EL (cell line): ENCODE measurements around the gene SLC26A3.
"Not testable (repeated sequence)": the region's sequence is repeated elsewhere in the genome, so short reads cannot be mapped to it uniquely, and the experiment has no call there.

Source experiments
- DNase-seq: peaks from one replicate; pipeline ENCODE4 v3.0.0-alpha.2; 2016

SLC26A3 gene

DNA sequence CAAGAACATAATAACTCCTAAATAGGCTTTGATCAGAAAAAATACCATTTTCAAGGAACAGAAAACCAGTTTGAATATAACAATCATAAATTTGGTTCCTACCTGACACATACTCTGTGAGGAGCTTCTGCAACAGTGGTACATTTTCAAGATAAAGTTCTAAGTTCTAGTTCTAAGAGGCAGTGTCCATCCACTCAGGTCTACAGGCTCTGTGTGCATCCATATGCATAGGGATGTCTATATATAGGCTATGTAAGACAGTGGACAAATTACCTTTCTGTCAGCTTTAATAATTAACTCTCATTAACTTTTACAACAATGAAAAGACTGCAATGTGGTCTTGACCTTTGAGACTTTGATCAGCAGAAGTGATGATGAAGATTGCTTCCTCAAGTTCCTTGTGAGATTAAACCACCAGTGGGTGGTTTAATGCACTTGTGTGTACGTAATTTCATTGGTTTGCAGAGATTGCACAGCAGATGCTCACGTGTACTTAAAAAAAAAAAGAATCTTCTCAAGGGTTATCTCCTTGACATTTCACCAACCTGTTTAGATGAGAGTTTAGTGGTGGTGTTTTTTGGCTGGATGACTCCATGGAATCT is at the start of gene SLC26A3:
Gene SLC26A3 (minus strand): TSS at position 215 of the 602 bp plus-strand sequence. CDS start 8,714 bp downstream, outside the sequence.
- DNase-seq, result no peak

DNA sequence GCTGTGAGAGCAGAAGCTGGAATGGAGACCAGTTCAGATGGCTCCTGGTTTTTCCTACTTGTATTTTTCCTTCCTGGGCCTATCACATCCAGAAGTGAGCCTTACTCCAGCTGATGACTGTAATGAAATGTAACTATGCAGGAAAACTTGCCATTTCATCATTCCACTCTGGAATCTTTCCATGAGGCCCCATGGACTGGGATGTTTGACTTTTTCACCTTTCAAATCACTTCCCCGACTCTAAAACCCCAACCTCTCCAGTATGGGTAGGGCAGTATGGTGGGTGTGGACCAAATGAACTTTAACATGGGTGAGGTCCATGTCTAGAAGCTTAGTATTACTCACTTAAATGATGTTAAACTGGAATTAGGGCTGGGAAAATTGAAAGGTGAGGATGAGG is 47.6 kb upstream of the SLC26A3 start:
- DNase-seq, result no peak

- no peak for DNase-seq
Measured at GRCh38 chr7:107850216-107850615, 47.2 kb upstream of the SLC26A3 start.

- not testable (repeated sequence) for DNase-seq
Measured at GRCh38 chr7:107848211-107848610, 45.2 kb upstream of the SLC26A3 start.

DNA sequence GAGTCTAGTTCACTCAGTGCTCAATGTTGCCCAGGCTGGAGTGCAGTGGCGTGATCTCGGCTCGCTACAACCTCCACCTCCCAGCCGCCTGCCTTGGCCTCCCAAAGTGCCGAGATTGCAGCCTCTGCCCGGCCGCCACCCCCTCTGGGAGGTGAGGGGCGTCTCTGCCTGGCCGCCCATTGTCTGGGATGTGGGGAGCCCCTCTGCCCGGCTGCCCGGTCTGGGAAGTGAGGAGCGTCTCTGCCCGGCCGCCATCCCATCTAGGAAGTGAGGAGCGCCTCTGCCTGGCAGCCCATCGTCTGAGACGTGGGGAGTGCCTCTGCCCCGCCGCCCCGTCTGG is 44.8 kb upstream of the SLC26A3 start:
- not testable (repeated sequence) for DNase-seq

- DNase-seq, result no peak
Measured at GRCh38 chr7:107847168-107847835, 44.3 kb upstream of the SLC26A3 start.

GRCh38 chr7:107846324-107846723 is 43.3 kb upstream of the SLC26A3 start:
- no peak for DNase-seq

DNA sequence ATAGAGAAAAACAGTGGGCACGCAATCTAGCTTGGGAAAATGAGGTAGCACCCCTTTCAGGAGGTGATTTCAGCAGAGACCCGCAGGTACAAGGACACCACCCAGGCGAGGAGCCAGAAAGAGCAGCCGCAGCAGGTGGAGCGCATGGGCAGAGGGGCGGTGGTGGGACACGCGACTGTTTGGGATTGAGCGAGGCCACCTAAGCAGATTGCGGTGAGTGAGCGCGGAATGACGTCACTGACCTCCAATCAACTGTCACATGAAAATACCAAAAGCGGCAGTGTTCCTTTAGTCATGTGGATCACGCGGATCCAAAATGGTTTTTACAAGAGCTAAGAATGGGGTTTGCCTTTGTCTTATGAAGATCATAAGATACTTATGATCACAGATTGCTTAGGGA is 40.2 kb upstream of the SLC26A3 start:
- no peak for DNase-seq

DNA sequence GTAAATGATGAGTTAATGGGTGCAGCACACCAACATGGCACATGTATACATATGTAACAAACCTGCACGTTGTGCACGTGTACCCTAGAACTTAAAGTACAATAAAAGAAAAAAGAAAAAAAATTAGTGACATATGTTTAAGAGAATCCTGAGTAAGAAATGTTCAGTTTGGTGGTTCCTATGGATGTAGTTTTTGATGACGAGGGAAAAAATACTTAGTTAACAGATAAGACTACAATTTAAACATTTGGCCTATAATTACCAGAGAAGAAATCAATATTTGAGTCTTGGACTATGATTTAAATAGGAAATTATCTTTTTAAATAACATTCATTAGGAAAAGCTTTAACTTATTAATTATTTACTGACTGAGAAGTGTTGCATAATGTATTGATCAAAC is 39.2 kb upstream of the SLC26A3 start:
- DNase-seq, result no peak

- DNase-seq, result no peak
Measured at GRCh38 chr7:107838816-107839565, 36.0 kb upstream of the SLC26A3 start.

DNA sequence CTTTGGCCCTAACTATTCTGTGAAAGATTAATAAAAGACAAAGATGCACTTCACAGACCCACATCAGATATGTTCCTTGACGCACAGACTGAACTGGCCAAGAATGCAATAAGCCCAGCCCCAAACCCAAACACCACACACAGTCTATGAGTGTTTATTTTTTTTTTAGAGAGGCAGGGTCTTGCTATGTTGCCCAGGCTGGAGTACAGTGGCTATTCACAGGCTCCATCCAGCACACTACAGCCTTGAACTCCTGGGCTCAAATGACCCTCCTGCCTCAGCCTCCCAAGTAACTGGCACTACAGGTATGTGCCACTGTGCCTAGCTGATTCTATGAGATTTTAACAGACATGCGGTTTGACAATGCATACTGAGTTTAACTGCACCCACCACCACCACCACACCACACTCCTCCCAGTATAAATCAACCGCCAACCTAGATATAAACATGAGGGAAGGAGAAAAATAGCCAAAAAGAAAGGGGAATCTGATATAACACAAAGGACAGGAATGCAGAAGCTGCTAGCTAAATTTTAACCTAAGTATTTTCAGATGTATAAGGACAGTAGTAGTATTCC is 35.1 kb upstream of the SLC26A3 start:
- no peak for DNase-seq

GRCh38 chr7:107837145-107837512 is 34.1 kb upstream of the SLC26A3 start:
- no peak for DNase-seq

- no peak for DNase-seq
Measured at GRCh38 chr7:107836237-107837144, 33.5 kb upstream of the SLC26A3 start.

- no peak for DNase-seq
Measured at GRCh38 chr7:107834401-107834800, 31.4 kb upstream of the SLC26A3 start.

DNA sequence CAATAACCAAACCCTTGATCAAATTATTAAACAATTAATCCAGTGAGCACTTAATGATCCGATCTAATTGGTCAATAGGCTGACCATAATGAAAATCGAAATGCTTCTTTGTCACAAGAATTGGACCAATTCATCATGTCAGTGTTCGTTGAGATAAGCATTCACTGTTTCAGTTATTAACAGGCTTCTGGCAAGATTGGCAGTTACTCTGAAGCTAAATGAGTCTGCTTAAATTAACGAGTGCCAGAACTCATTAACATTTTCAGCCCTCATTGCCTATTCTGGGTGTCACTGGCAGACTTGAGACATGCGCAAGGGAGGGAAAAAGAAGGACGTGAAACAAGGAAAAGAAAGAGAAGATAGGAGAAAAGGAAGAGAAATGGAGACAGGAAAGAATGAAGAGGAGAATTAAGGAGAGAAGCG is 30.7 kb upstream of the SLC26A3 start:
- no peak for DNase-seq

DNA sequence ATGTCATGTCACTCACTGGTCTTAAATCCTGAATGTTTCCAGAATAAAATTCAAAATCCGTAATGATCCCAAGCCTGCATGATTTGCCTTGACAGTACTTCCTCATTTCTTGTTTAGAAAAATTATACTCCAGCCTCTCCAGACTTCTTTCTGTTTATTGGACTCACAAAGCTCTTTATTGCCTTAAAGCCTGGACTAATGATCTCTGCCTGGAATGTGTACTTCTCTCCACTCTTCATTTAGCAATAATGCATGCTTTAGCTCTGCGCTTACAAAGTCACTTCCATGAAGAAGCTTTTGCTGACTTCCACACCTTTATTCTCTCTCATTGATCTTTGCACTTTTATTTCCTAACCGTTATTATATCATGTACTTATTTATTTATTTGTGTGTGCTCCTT is 27.4 kb upstream of the SLC26A3 start:
- no peak for DNase-seq

DNA sequence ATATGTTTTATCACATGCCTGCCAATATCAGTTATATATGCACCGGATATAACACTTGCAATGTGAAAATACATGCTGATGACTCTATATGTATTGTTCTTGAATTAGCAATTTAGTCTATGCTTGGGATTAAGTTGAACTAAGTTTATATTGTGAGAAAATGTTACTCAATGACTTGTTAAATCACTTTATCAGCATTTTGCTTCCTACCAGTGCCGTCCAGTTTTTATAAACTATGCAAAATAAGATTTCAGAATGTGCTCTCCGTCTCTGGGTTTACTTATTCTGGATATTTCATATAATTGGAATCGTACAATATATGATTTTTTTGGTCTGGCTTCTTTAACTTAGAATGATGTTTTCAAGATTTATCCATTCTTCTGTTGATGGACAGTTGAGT is 25.5 kb upstream of the SLC26A3 start:
- DNase-seq, result no peak

- DNase-seq, result no peak
Measured at GRCh38 chr7:107827501-107827900, 24.5 kb upstream of the SLC26A3 start.

- DNase-seq, result no peak
Measured at GRCh38 chr7:107826451-107826850, 23.4 kb upstream of the SLC26A3 start.

GRCh38 chr7:107824858-107825257 is 21.8 kb upstream of the SLC26A3 start:
- no peak for DNase-seq

- no peak for DNase-seq
Measured at GRCh38 chr7:107818622-107819021, 15.6 kb upstream of the SLC26A3 start.

DNA sequence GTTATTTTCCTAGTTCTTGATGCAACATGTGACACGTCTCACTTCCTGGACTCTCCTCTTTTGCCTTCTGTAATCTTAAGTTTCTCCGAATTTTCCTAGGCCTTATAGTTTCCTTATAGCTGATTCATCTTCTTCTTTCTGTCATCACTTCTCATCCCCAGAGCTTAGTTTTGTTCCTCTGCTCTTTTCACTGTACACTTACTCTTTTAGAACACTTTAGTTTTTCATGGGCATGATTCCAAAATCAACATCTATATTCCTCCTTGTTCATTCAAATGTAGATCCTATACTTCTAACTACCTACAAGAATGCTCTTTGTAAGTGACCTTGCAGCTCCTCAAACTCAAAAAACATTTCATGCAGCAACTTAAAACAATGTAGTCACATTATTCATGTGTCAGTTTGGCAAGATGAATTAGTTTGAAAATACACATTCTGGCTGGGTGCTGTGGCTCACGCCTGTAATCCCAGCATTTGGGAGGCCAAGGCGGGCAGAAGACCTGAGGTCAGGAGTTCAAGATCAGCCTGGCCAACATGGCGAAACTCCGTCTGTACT is 13.1 kb upstream of the SLC26A3 start:
- no peak for DNase-seq
